ENCODE data around the gene CARS1.

- TF ChIP-seq CTCF (IDR thresholded peaks at IDR 0.05; ENCODE audit: insufficient read depth, low read length, poor library complexity, severe bottlenecking) (no peak), EZH2phosphoT487 (conservative IDR thresholded peaks at IDR 0.05; ENCODE audit: low read length) (no peak)
Observed at GRCh38 chr11:3104961-3105790, 48.0 kb upstream of the CARS1 start.
